Mesenchymal stem cell (in vitro differentiated cells and primary cell): ENCODE measurements around the gene ZNF385A.
A peak's percentile ranks its signal among the peaks of the same experiment; 100 is the strongest.

Experiments used
- DNase-seq: peaks from one replicate; pipeline ENCODE4 v3.0.0-alpha.2; 2013
- H2AFZ ChIP-seq: one replicate; pipeline ENCODE4 v1.6.1; 2013; ENCODE audit warnings: low read depth, mild to moderate bottlenecking, control low read depth, inconsistent platforms, low read length, moderate library complexity
- H2AK5ac ChIP-seq: 2 replicates; pipeline ENCODE4 v1.6.1; 2013; ENCODE audit warnings: low read length, moderate library complexity, mild to moderate bottlenecking, inconsistent platforms; ENCODE audit not compliant: severe bottlenecking
- H2BK120ac ChIP-seq: one replicate; pipeline ENCODE4 v1.6.1; 2013; ENCODE audit warnings: low read depth, mild to moderate bottlenecking, inconsistent platforms, low read length, moderate library complexity
- H2BK12ac ChIP-seq, 2 experiments: one replicate each; pipeline ENCODE4 v1.6.1; 2013; ENCODE audit warnings: inconsistent platforms in 2 of 2, low read length in 2 of 2, mild to moderate bottlenecking in 2 of 2, moderate library complexity in 2 of 2, control low read depth in 1 of 2
- H2BK15ac ChIP-seq: one replicate; pipeline ENCODE4 v1.6.1; 2013; ENCODE audit warnings: mild to moderate bottlenecking, low read depth, inconsistent platforms; ENCODE audit not compliant: poor library complexity, severe bottlenecking
- H2BK5ac ChIP-seq: 2 replicates; pipeline ENCODE4 v1.6.1; 2013; ENCODE audit warnings: low read depth, mild to moderate bottlenecking, low read length, control low read depth, inconsistent platforms; ENCODE audit not compliant: poor library complexity, severe bottlenecking
- H3K14ac ChIP-seq, 2 experiments: one replicate each; pipeline ENCODE4 v1.6.1; 2013; ENCODE audit warnings: inconsistent platforms in 2 of 2, low read length in 2 of 2, control low read depth in 1 of 2, mild to moderate bottlenecking in 1 of 2, moderate library complexity in 1 of 2
- H3K18ac ChIP-seq, 2 experiments: one replicate each; pipeline ENCODE4 v1.6.1; 2013; ENCODE audit warnings: inconsistent platforms in 2 of 2, low read length in 2 of 2, control low read depth in 1 of 2, low read depth in 1 of 2, mild to moderate bottlenecking in 1 of 2
- H3K23ac ChIP-seq, 2 experiments: one replicate each; pipeline ENCODE4 v1.6.1; 2013; ENCODE audit warnings: inconsistent platforms in 2 of 2, low read length in 2 of 2, mild to moderate bottlenecking in 2 of 2, moderate library complexity in 2 of 2, control low read depth in 1 of 2
- H3K27ac ChIP-seq: 2 replicates; pipeline ENCODE4 v1.5.1; 2013; ENCODE audit warnings: mild to moderate bottlenecking, moderate library complexity, low read length, control low read depth, inconsistent platforms; ENCODE audit not compliant: poor library complexity, severe bottlenecking
- H3K27me3 ChIP-seq, 2 experiments: 2 replicates each; pipeline versions ENCODE4 v1.6.1 to v1.7.0; 2013; ENCODE audit warnings: low read length in 2 of 2, mild to moderate bottlenecking in 2 of 2, moderate library complexity in 2 of 2, control low read depth in 1 of 2, inconsistent platforms in 1 of 2; ENCODE audit not compliant: control insufficient read depth in 1 of 2, insufficient read depth in 1 of 2
- H3K36me3 ChIP-seq, 2 experiments: 2 replicates each; pipeline versions ENCODE4 v1.6.1 to v1.7.0; 2013; ENCODE audit warnings: low read length in 2 of 2, control low read depth in 1 of 2, inconsistent platforms in 1 of 2, low read depth in 1 of 2, mild to moderate bottlenecking in 1 of 2; ENCODE audit not compliant: insufficient read depth in 2 of 2, control insufficient read depth in 1 of 2
- H3K4ac ChIP-seq, 2 experiments: one replicate each; pipeline ENCODE4 v1.6.1; 2013; ENCODE audit warnings: inconsistent platforms in 2 of 2, low read length in 2 of 2, mild to moderate bottlenecking in 2 of 2, moderate library complexity in 2 of 2, control low read depth in 1 of 2, low read depth in 1 of 2
- H3K4me1 ChIP-seq: 2 replicates; pipeline ENCODE4 v1.6.1; 2013; ENCODE audit warnings: low read depth, low read length, control low read depth; ENCODE audit not compliant: control insufficient read depth, insufficient read depth
- H3K4me2 ChIP-seq: 2 replicates; pipeline ENCODE4 v1.6.1; 2013; ENCODE audit warnings: low read length, mild to moderate bottlenecking, inconsistent platforms; ENCODE audit not compliant: poor library complexity, severe bottlenecking
- H3K4me3 ChIP-seq, 2 experiments: 2 replicates each; pipeline versions ENCODE4 v1.5.1 to v1.7.0; 2013; ENCODE audit warnings: low read length in 2 of 2, mild to moderate bottlenecking in 2 of 2, control low read depth in 1 of 2, low read depth in 1 of 2; ENCODE audit not compliant: insufficient read depth in 1 of 2
- H3K79me1 ChIP-seq: replicated peaks from 2 replicates; pipeline ENCODE4 v1.6.1; 2013; ENCODE audit warnings: mild to moderate bottlenecking, control low read depth, low read length, inconsistent platforms; ENCODE audit not compliant: poor library complexity, severe bottlenecking
- H3K9ac ChIP-seq: 2 replicates; pipeline ENCODE4 v1.7.0; 2013; ENCODE audit warnings: mild to moderate bottlenecking, low read length, moderate library complexity
- H3K9me3 ChIP-seq: 2 replicates; pipeline ENCODE4 v1.7.0; 2013; ENCODE audit warnings: mild to moderate bottlenecking, low read length; ENCODE audit not compliant: control insufficient read depth
- H4K8ac ChIP-seq: one replicate; pipeline ENCODE4 v1.6.1; 2013; ENCODE audit warnings: inconsistent platforms, mild to moderate bottlenecking, low read length, moderate library complexity
- H4K91ac ChIP-seq: one replicate; pipeline ENCODE4 v1.6.1; 2013; ENCODE audit warnings: mild to moderate bottlenecking, low read length, inconsistent platforms
- WGBS: methylation state at CpG from one replicate; pipeline ENCODE4 v1.1.7; 2013; ENCODE audit warnings: mixed read lengths; 5-methylcytosine and 5-hydroxymethylcytosine counted together

ZNF385A gene

DNA sequence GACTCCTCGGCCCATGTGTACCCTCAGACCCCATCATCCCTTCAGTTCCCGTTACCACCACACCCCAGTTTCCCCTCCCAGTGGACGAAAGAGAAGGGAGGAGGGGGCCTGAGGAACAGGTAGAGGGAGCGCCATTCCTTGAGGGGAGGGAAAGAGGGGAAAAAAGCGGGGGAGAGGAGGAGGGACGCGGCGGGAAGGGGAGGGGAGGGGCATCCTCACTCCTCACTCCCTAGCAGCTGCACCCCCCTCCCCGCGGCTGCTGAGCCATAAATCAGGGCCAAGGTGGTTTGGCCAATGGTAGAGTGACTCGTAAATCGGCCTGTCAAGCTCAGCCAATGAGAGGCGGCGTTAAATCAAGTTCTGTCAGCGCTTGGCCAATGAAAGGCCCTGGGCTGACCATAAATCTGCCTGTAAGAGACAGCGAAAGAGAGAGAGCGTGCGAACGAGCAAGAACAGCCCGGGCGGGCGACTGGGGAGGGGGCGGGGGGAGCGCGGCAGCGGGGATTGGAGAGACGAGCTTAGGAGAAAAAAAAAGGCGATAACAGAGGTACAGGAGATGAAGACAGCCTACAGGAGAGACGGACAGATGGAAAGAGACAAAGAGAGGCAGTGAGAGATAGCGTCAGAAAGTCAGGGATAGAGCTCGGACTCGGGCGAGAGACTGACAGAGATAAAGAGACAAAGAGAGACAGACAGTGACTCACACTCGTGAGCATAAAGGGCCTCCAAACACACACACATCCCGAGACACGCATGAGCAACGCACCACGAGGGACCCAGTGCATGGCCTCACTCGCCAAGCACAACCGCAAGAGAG is 25.4 kb downstream of the ZNF385A start:
- Histone ChIP-seq H3K18ac (peak overlapping the region; percentile 83 to 100), H2BK12ac (peak overlapping the region; percentile 71 to 96), H2AK5ac (peak overlapping the region; percentile 80), H3K9me3 (no peaks in the 10 kb centered on the region), H2BK120ac (peak overlapping the region; percentile 62), H3K27me3 (no peaks in the 10 kb centered on the region), H2AFZ (peak overlapping the region; percentile 86), H3K14ac (peak overlapping the region in 1 of 2 experiments; percentile 99), H3K9ac (peak overlapping the region; percentile 96), H2BK15ac (peak overlapping the region; percentile 33), H3K4ac (peak overlapping the region; percentile 64 to 99), H3K4me3 (peak overlapping the region; percentile 57 to 84), H3K36me3 (peaks cover 0 to 3% of the 10 kb centered on the region in 2 experiments), H3K27ac (peak overlapping the region; percentile 97), H2BK5ac (peak overlapping the region; percentile 75), H3K23ac (peak overlapping the region in 1 of 2 experiments; percentile 100), H3K79me1 (peaks cover 9% of the 10 kb centered on the region), H4K8ac (peak overlapping the region; percentile 91), H3K4me1 (peaks cover 26% of the 10 kb centered on the region), H4K91ac (peak overlapping the region; percentile 78), H3K4me2 (peak overlapping the region; percentile 81)
- DNase-seq = peak; percentile 99
- under 1% methylated on average over 25 of the region's 40 CpGs for WGBS

DNA sequence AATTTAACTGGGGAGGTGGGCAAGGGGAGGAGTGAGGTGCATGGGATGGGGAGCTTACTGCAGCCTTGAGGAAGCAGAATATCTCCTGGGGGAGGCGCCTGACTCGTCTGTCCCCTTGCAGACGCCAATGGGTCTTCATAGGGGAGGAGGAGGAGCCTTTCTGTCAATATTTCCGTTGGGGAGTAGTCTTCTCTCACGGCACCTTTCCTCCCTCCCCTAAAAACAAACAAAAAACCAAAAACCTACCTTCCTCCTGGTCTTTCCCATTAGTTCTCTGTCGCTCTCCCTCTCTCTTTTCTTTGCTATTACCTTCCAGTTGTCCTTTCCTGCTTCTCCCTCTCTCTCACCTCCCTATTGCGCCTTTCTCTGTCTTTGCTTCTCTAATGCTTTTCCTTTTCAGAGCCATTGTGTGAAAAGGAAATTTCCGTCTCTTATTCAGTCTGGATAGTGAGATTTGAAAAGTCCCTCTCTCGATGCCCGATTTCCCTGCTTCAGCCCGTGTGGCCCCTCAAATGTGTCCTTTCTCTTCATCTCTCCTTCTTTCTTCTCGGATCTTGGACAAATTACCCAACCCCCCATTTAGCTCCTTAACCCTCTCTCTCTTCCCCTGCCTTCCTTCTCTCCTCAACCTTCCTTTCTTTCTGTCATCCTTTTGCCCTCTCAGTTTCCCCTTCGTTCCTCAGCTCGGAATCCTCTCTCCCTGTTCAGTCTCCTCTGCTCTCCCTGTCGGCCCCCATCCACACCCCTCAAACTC is 26.2 kb downstream of the ZNF385A start:
- WGBS = 3% methylated on average over 12 of the region's 15 CpGs
- H4K8ac ChIP-seq = peak overlapping the region; percentile 67

DNA sequence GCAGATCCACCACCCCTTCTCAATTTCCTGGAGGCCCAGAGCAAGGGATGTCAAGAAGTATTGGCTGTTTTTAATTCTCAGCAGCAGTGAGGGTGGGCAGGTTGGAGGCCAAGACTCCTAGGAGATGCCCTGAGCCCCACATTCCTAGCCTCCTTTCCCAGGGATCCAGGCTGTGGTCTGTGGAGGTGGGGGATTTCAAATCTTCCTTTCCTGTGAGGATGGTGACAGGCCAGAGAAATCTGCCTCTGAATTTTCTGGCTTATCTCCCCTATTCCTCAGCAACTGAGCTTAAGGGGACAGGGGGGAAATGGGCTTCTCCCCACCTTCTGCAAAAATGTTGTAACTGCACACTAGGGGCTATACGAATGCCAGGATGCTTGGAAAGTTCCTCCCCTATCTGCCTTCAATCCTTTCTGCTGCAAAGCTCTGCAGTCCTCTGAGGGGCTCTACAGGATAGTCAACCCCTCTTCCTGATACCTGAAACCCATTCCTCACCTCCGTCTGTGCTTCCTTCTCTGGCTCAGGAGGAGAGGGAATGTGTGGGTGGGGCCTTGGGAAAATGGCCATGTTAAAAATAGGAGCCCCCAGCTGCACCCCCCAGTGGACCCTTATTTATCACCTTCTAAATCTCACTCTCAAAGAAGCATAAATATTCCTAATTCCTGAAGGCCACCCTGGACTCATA is 26.9 kb downstream of the ZNF385A start:
- Histone ChIP-seq H3K4me1 (peaks cover 32% of the 10 kb centered on the region), H3K14ac (peak overlapping the region in 1 of 2 experiments; percentile 18), H3K4me2 (peak overlapping the region; percentile 81), H3K9me3 (no peaks in the 10 kb centered on the region), H2BK120ac (peak overlapping the region; percentile 64), H4K91ac (peak overlapping the region; percentile 83), H2AK5ac (peak overlapping the region; percentile 64), H2BK12ac (peak overlapping the region; percentile 77 to 95), H2AFZ (peak overlapping the region; percentile 29), H3K23ac (peak overlapping the region; percentile 9 to 10), H3K4ac (peak overlapping the region; percentile 73 to 99), H3K27me3 (no peaks in the 10 kb centered on the region), H3K36me3 (peaks cover 0 to 8% of the 10 kb centered on the region in 2 experiments), H3K4me3 (peak overlapping the region in 1 of 2 experiments; percentile 84), H3K27ac (no peak overlapping the region), H3K18ac (peak overlapping the region; percentile 64 to 79), H2BK15ac (peak overlapping the region; percentile 54), H2BK5ac (no peak overlapping the region), H3K9ac (peak overlapping the region; percentile 96), H4K8ac (peak overlapping the region; percentile 71), H3K79me1 (peaks cover 9% of the 10 kb centered on the region)
- DNase-seq = no peak
- 60% methylated on average over 1 of the region's 2 CpGs for WGBS

More for the DNA sequence above, 26.2 kb downstream of the ZNF385A start:
- Histone ChIP-seq H3K4me1 (peaks cover 29% of the 10 kb centered on the region), H2BK120ac (peak overlapping the region; percentile 29), H3K36me3 (peaks cover 0 to 7% of the 10 kb centered on the region in 2 experiments), H3K18ac (peak overlapping the region; percentile 83 to 100), H2AFZ (peak overlapping the region; percentile 86), H2BK5ac (peak overlapping the region; percentile 75), H3K4me2 (peak overlapping the region; percentile 81), H3K23ac (peak overlapping the region in 1 of 2 experiments; percentile 100), H3K79me1 (peaks cover 9% of the 10 kb centered on the region), H3K27me3 (no peaks in the 10 kb centered on the region), H3K9me3 (no peaks in the 10 kb centered on the region), H3K9ac (peak overlapping the region; percentile 96), H2AK5ac (peak overlapping the region; percentile 8), H3K14ac (peak overlapping the region in 1 of 2 experiments; percentile 99), H3K4ac (peak overlapping the region; percentile 68 to 99), H4K91ac (peak overlapping the region; percentile 62), H3K4me3 (peak overlapping the region; percentile 57 to 84), H3K27ac (peak overlapping the region; percentile 78), H2BK12ac (peak overlapping the region; percentile 71 to 96), H2BK15ac (peak overlapping the region; percentile 54)
- peak; percentile 75 for DNase-seq
